ENCODE results near the gene DPP10. TPM values are rescaled to one million over a fixed set of nuclear protein-coding genes. Genes with fewer than 3 reads are reported as not detected.

DPP10 gene
- total and polyA plus RNA-seq, 2 of the 13 experiments (the other 11 are each of a cell fraction or from before 2014, with no cell fraction given), result 0.95 to 1.7 TPM

- TF ChIP-seq E2F2 (CRISPR knock-in tag; IDR thresholded peaks at IDR 0.05; ENCODE audit: borderline replicate concordance), result no peak
- TF ChIP-seq ZNF775 (CRISPR knock-in tag; IDR thresholded peaks at IDR 0.05; ENCODE audit: borderline replicate concordance), result no peak
- no peak for TF ChIP-seq ZNF180 (CRISPR knock-in tag; IDR thresholded peaks at IDR 0.05; ENCODE audit: borderline replicate concordance, low read depth)
These were observed 341.6 kb downstream of the DPP10 start (continued) for GRCh38 chr2:114784046-114784445.

- Histone ChIP-seq H3K9ac (ENCODE audit: insufficient read depth, low read depth, low read length) (no peak overlapping the region), H3K27me3 (ENCODE audit: control insufficient read depth in 1 of 2, insufficient read depth in 2 of 2, low read length in 2 of 2) (no peaks in the 10 kb centered on the region), H3K4me3 (replicated peaks in 1 of 3; ENCODE audit: insufficient read depth in 1 of 3, low read depth in 2 of 3, low read length in 3 of 3) (no peak overlapping the region), H3K4me2 (ENCODE audit: low read depth, low read length) (no peak overlapping the region), H3K79me2 (ENCODE audit: insufficient read depth, low read length) (no peaks in the 10 kb centered on the region), H4K20me1 (ENCODE audit: insufficient read depth, low read length) (no peaks in the 10 kb centered on the region), H3K4me1 (ENCODE audit: insufficient read depth, low read length) (no peaks in the 10 kb centered on the region), H3K36me3 (replicated peaks in 1 of 2; ENCODE audit: control insufficient read depth in 1 of 2, insufficient read depth in 2 of 2, low read length in 2 of 2) (no peaks in the 10 kb centered on the region), H3K9me3 (ENCODE audit: low read length) (no peaks in the 10 kb centered on the region), H3K27ac (ENCODE audit: extremely low read length, insufficient read depth, low read length) (no peak overlapping the region), H2AFZ (ENCODE audit: low read length) (no peak overlapping the region)
- intact Hi-C loops (cut with micrococcal nuclease; ENCODE audit: unreplicated experiment) (no loop called here), in situ Hi-C loops (cut with HindIII; ENCODE audit: extremely low pct_ligation_motif_present, low pct_unique_long_range_greater_than_20kb) (no loop called here)
- no peak for TF ChIP-seq PPARG (CRISPR knock-in tag; conservative IDR thresholded peaks at IDR 0.05)
- TF ChIP-seq ZMAT5 (CRISPR knock-in tag; IDR thresholded peaks at IDR 0.05; ENCODE audit: borderline replicate concordance, low read depth), result no peak
- TF ChIP-seq ZNF543 (CRISPR knock-in tag; IDR thresholded peaks at IDR 0.05), result no peak
- no peak for TF ChIP-seq ZSCAN22 (CRISPR knock-in tag; IDR thresholded peaks at IDR 0.05)
- no peak for TF ChIP-seq ZNF672 (CRISPR knock-in tag; IDR thresholded peaks at IDR 0.05)
- no peak for TF ChIP-seq MLXIP (CRISPR knock-in tag; IDR thresholded peaks at IDR 0.05; ENCODE audit: borderline replicate concordance)
- TF ChIP-seq GTF3A (CRISPR knock-in tag; conservative IDR thresholded peaks at IDR 0.05), result no peak
- no TSS peak for BruUV-seq (replicated peaks)
- FAIRE-seq (no peak), ATAC-seq (no peak), DNase-seq (ENCODE audit: low spot score) (no peak)
- CTCF ChIA-PET (ENCODE audit: low intra/inter-chr PET ratio, low total read pairs), result no interaction called here
- WGBS (ENCODE audit: low lambda C conversion rate), result 2% methylated on average over 6 of the region's 6 CpGs
- POLR2A ChIA-PET, result no interaction called here
These were observed 342.6 kb downstream of the DPP10 start for GRCh38 chr2:114784890-114785583.

All from HepG2 (cell line).